Retinal pigment epithelial cell (primary cell): ENCODE data around the gene BLID.

Experiments used
- DNase-seq: peaks from one replicate; pipeline ENCODE4 v3.0.0-alpha.2; 2010; ENCODE audit warnings: low read depth
- H3K4me3 ChIP-seq: 2 replicates; pipeline ENCODE4 v1.5.1; 2011; ENCODE audit warnings: mild to moderate bottlenecking, low read length, control low read depth, moderate library complexity
- CTCF ChIP-seq: conservative IDR thresholded peaks from 2 replicates; pipeline ENCODE4 v1.5.1; 2011; ENCODE audit warnings: low read depth, low read length, control low read depth, inconsistent platforms

Gene BLID

GRCh38 chr11:122115524-122116379 is at the start of gene BLID:
Gene BLID (minus strand): TSS chr11:122116215. CDS start chr11:122115922, 293 bp downstream.
- TF ChIP-seq CTCF = peak; percentile 77
- no peak for DNase-seq
- H3K4me3 ChIP-seq = no peak within 1 kb of the TSS

GRCh38 chr11:122163053-122163819 is 47.2 kb upstream of the BLID start:
- no peak overlapping the region for H3K4me3 ChIP-seq
- no peak for DNase-seq
- no peak for TF ChIP-seq CTCF

- no peak for TF ChIP-seq CTCF
- no peak overlapping the region for H3K4me3 ChIP-seq
- no peak for DNase-seq
Measured at GRCh38 chr11:122162095-122162494, 46.1 kb upstream of the BLID start.

DNA sequence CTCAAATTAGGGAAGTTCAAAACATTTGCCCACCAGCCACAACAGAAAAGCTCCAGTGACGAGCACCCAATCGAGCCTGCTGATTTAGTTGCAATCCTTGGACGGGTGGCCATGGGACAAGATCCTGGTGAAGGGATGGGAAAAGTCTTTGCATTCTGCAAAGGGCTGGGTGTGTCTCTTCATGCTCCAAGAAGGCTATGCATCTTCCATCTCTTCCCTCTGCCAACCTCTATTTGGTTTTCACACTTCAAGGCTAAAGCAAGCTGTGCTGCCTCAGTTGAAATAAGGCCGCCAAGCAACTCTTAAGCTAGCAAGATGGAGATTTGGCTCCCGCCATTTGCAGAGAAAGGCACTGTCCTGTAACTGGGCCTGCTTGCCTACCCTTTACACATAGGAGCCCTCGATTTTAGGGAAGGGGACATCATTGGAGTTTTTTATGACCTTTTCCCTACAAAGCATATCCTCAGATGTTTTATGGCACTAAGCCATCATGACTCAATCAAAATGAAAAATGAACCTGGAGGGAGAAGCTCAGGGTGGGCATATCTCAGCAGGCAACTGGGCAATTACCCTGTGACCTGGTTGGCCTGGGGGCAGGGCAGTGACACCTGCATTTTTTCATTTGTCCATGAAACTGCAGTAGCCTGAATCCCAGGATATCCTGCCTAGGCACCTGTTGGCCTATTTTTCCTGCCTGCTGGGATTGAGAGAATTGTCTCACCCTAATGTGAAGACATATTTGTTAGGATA is 45.0 kb upstream of the BLID start:
- no peak for DNase-seq
- no peak for TF ChIP-seq CTCF
- H3K4me3 ChIP-seq = no peak overlapping the region

GRCh38 chr11:122159861-122160260 is 43.8 kb upstream of the BLID start:
- no peak for DNase-seq
- no peak for TF ChIP-seq CTCF
- no peak overlapping the region for H3K4me3 ChIP-seq

GRCh38 chr11:122159173-122159721 is 43.2 kb upstream of the BLID start:
- no peak for TF ChIP-seq CTCF
- peak overlapping the region; percentile 27 for H3K4me3 ChIP-seq
- no peak for DNase-seq
